Endodermal cell (in vitro differentiated cells): ENCODE measurements around the gene GRM7. TPM values are rescaled to one million over a fixed set of nuclear protein-coding genes. Genes with fewer than 3 reads are reported as not detected.

ENCODE experiments used
- DNase-seq: peaks from one replicate; pipeline ENCODE4 v3.0.0-alpha.2; 2017
- H3K27ac ChIP-seq: 2 replicates; pipeline ENCODE4 v1.5.1; 2013; ENCODE audit warnings: mild to moderate bottlenecking, low read depth, low read length, moderate library complexity
- H3K27me3 ChIP-seq: 2 replicates; pipeline ENCODE4 v1.6.1; 2013; ENCODE audit warnings: mild to moderate bottlenecking, low read length, moderate library complexity; ENCODE audit not compliant: insufficient read depth, control insufficient read depth, poor library complexity, severe bottlenecking
- H3K36me3 ChIP-seq: 2 replicates; pipeline ENCODE4 v1.7.0; 2013; ENCODE audit warnings: mild to moderate bottlenecking, low read length, moderate library complexity; ENCODE audit not compliant: control insufficient read depth, insufficient read depth
- H3K4me1 ChIP-seq: one replicate; pipeline ENCODE4 v1.7.0; 2013; ENCODE audit warnings: low read length; ENCODE audit not compliant: control insufficient read depth, insufficient read depth
- H3K4me3 ChIP-seq: 2 replicates; pipeline ENCODE4 v1.5.1; 2013; ENCODE audit warnings: mild to moderate bottlenecking, low read length, moderate library complexity
- H3K9ac ChIP-seq: 2 replicates; pipeline ENCODE4 v1.6.1; 2013; ENCODE audit warnings: mild to moderate bottlenecking, low read length, moderate library complexity; ENCODE audit not compliant: poor library complexity, severe bottlenecking; ENCODE audit errors: extremely low read depth
- H3K9me3 ChIP-seq: 2 replicates; pipeline ENCODE4 v1.6.1; 2013; ENCODE audit warnings: mild to moderate bottlenecking, low read length, moderate library complexity; ENCODE audit not compliant: control insufficient read depth
- H3K27ac Mint-ChIP-seq: 2 replicates; pipeline ENCODE4 v1.8.0; 2020; ENCODE audit warnings: mixed read lengths
- H3K27me3 Mint-ChIP-seq: 2 replicates; pipeline ENCODE4 v1.8.0; 2021; ENCODE audit warnings: mild to moderate bottlenecking, mixed read lengths; ENCODE audit not compliant: insufficient read depth
- H3K36me3 Mint-ChIP-seq: 2 replicates; pipeline ENCODE4 v1.8.0; 2020; ENCODE audit warnings: low read depth, mixed read lengths
- H3K4me1 Mint-ChIP-seq: 2 replicates; pipeline ENCODE4 v1.8.0; 2020; ENCODE audit warnings: mixed read lengths
- H3K4me3 Mint-ChIP-seq: 2 replicates; pipeline ENCODE4 v1.8.0; 2020; ENCODE audit warnings: mild to moderate bottlenecking, moderate library complexity, mixed read lengths
- H3K9me3 Mint-ChIP-seq: 2 replicates; pipeline ENCODE4 v1.8.0; 2020; ENCODE audit warnings: mild to moderate bottlenecking, mixed read lengths
- WGBS, 2 experiments: methylation state at CpG; one replicate each; pipeline versions ENCODE4 v1.1.5 to v1.1.7; 2013; ENCODE audit warnings: missing lambda C conversion rate in 2 of 2, mixed read lengths in 1 of 2; ENCODE audit not compliant: insufficient coverage in 1 of 2, insufficient read length in 1 of 2; 5-methylcytosine and 5-hydroxymethylcytosine counted together
- total RNA-seq, 2 donors: library from RNA; stranded (reverse); fragmentation: NEBNext Ultra II Directional in 1 of 2; extraction: Animal tissue kit (Norgen Biotek cat#: 25700) in 1 of 2; gene quantifications; 2 replicates in 1 of 2; 3 replicates in 1 of 2; pipeline ENCODE4 v1.2.1, GENCODE V29; 2021
- TF ChIP-seq, protein P1 (sequence below): fragments of 200-600 bp; sonication (generic); conservative IDR thresholded peaks from 2 replicates; pipeline ENCODE4 v1.5.0; 2021; ENCODE audit warnings: antibody characterized with exemption, mild to moderate bottlenecking

Gene GRM7
- total RNA-seq, 2 donors from 2014 or later: 0.11 to 0.73 TPM

DNA sequence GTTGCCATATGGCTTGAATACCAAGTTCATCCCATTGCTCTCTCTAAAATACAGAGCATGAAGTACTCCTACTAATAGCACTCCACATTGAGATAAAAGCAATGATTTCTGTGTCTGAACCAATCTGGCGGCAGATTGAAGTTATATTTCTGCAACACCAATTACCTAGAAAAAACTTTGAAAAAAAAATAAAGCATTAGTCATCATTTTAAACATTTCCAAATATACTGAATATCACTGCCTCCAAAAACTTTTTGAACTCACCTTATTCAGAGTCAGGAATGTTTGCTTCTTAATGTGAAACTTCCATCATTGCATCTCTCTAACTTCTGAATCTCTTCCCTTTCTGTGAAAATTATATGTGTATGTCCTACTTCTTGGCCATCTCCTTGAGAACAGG is 540.5 kb downstream of the GRM7 start:
- WGBS, 2 experiments: 86 to 100% methylated on average over 1 of the region's 1 CpG
- DNase-seq: no peak

DNA sequence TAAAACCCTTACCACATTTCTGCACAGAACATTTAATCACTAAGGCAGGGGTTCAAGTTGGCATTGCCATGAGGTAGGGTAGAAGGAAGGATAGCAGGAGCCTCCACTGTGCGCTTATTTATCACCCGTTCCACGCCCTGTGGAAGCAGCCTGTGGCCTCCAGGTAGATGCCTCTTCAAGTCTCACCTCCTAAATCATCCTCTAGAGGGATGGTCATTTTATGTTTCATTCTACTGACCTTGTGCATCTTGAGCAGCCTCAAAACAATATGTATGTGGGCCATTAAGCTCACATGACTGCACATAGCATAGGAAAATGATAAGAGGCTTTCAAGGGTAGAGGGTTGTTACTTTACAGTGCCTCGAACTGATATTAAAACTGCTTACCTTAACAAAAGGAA is 546.2 kb downstream of the GRM7 start:
- Mint-ChIP-seq H3K4me3 (no peak overlapping the region), H3K27ac (no peak overlapping the region)

More for the DNA sequence above, 540.5 kb downstream of the GRM7 start:
- Histone ChIP-seq H3K27ac (no peak overlapping the region), H3K36me3 (no peaks in the 10 kb centered on the region), H3K4me3 (no peak overlapping the region), H3K4me1 (no peaks in the 10 kb centered on the region), H3K9me3 (no peaks in the 10 kb centered on the region), H3K9ac (no peak overlapping the region), H3K27me3 (no peaks in the 10 kb centered on the region)
- Mint-ChIP-seq H3K36me3 (no peaks in the 10 kb centered on the region), H3K27ac (no peak overlapping the region), H3K9me3 (no peaks in the 10 kb centered on the region), H3K4me3 (no peak overlapping the region), H3K4me1 (peaks cover 7% of the 10 kb centered on the region), H3K27me3 (no peaks in the 10 kb centered on the region)
- TF ChIP-seq, protein P1, sequence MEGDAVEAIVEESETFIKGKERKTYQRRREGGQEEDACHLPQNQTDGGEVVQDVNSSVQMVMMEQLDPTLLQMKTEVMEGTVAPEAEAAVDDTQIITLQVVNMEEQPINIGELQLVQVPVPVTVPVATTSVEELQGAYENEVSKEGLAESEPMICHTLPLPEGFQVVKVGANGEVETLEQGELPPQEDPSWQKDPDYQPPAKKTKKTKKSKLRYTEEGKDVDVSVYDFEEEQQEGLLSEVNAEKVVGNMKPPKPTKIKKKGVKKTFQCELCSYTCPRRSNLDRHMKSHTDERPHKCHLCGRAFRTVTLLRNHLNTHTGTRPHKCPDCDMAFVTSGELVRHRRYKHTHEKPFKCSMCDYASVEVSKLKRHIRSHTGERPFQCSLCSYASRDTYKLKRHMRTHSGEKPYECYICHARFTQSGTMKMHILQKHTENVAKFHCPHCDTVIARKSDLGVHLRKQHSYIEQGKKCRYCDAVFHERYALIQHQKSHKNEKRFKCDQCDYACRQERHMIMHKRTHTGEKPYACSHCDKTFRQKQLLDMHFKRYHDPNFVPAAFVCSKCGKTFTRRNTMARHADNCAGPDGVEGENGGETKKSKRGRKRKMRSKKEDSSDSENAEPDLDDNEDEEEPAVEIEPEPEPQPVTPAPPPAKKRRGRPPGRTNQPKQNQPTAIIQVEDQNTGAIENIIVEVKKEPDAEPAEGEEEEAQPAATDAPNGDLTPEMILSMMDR: no peak

DNA sequence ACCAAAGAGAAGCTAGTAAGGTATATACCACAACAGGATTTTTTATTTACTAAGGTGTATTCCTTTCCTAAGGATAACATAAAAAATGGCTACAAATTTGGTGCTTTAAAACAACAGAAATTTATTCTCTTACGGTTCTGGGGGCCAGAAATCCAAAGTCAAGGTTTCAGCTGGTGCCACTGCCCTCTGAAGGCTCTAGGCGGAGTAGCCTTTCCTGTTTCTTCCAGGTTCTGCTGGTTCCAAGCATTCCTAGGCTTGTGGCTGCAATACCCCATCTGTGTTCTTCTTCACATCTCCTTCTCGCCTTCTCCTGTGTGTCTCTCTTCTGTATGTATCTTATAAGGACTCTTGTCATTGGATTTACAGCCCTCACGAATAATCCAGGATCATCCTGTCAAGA is 549.9 kb downstream of the GRM7 start:
- Mint-ChIP-seq H3K27me3 (no peaks in the 10 kb centered on the region), H3K9me3 (no peaks in the 10 kb centered on the region), H3K4me3 (no peak overlapping the region), H3K27ac (no peak overlapping the region), H3K36me3 (no peaks in the 10 kb centered on the region), H3K4me1 (no peaks in the 10 kb centered on the region)
- no peaks in the 10 kb centered on the region for H3K9me3 ChIP-seq
- no peak overlapping the region for H3K9ac ChIP-seq
- TF ChIP-seq, protein P1: peak; percentile 69
- H3K4me3 ChIP-seq: no peak overlapping the region
- 84 to 100% methylated on average over 2 to 4 of the region's 4 CpGs for WGBS, 2 experiments
- H3K27me3 ChIP-seq: no peaks in the 10 kb centered on the region
- H3K4me1 ChIP-seq: no peaks in the 10 kb centered on the region
- H3K36me3 ChIP-seq: no peaks in the 10 kb centered on the region
- DNase-seq: no peak
- H3K27ac ChIP-seq: no peak overlapping the region

More for the DNA sequence above, 546.2 kb downstream of the GRM7 start:
- Histone ChIP-seq H3K4me1 (no peaks in the 10 kb centered on the region), H3K4me3 (no peak overlapping the region), H3K27ac (no peak overlapping the region), H3K9ac (no peak overlapping the region), H3K27me3 (no peaks in the 10 kb centered on the region), H3K36me3 (no peaks in the 10 kb centered on the region), H3K9me3 (no peaks in the 10 kb centered on the region)
- no peaks in the 10 kb centered on the region for H3K4me1 Mint-ChIP-seq
- 96 to 100% methylated on average over 1 to 3 of the region's 4 CpGs for WGBS, 2 experiments
- no peak for DNase-seq
- TF ChIP-seq, protein P1: peak; percentile 73
- H3K36me3 Mint-ChIP-seq: no peaks in the 10 kb centered on the region
- no peaks in the 10 kb centered on the region for H3K27me3 Mint-ChIP-seq
- H3K9me3 Mint-ChIP-seq: no peaks in the 10 kb centered on the region
